Embryonic facial prominence (tissue), 1 donor: Measurements from ENCODE around the gene NFE2L3.
"Not testable (repeated sequence)": the region's sequence is repeated elsewhere in the genome, so short reads cannot be mapped to it uniquely, and the experiment has no call there.

ENCODE experiments used
- DNase-seq: peaks from one replicate; pipeline ENCODE4 v3.0.0-alpha.2; 2016; ENCODE audit errors: extremely low spot score

Gene NFE2L3

GRCh38 chr7:26168458-26169023, 16.5 kb downstream of the NFE2L3 start:
- no peak for DNase-seq

- DNase-seq = no peak
Measured at GRCh38 chr7:26169271-26169670, 17.3 kb downstream of the NFE2L3 start.

- no peak for DNase-seq
Measured at GRCh38 chr7:26170663-26171062, 18.7 kb downstream of the NFE2L3 start.

- no peak for DNase-seq
Measured at GRCh38 chr7:26171601-26172000, 19.6 kb downstream of the NFE2L3 start.

GRCh38 chr7:26172048-26172447, 20.1 kb downstream of the NFE2L3 start:
- no peak for DNase-seq

GRCh38 chr7:26175903-26176302, 23.9 kb downstream of the NFE2L3 start:
- not testable (repeated sequence) for DNase-seq

- not testable (repeated sequence) for DNase-seq
Measured at GRCh38 chr7:26176696-26177095, 24.7 kb downstream of the NFE2L3 start.

GRCh38 chr7:26177269-26177668, 25.3 kb downstream of the NFE2L3 start:
- DNase-seq = not testable (repeated sequence)

- no peak for DNase-seq
Measured at GRCh38 chr7:26178272-26178960, 26.4 kb downstream of the NFE2L3 start.

- no peak for DNase-seq
Measured at GRCh38 chr7:26179422-26179821, 27.4 kb downstream of the NFE2L3 start.

GRCh38 chr7:26179826-26180497, 28.0 kb downstream of the NFE2L3 start:
- DNase-seq = no peak

- no peak for DNase-seq
Measured at GRCh38 chr7:26180792-26181198, 28.8 kb downstream of the NFE2L3 start.

GRCh38 chr7:26181474-26182227, 29.7 kb downstream of the NFE2L3 start:
- DNase-seq = no peak

GRCh38 chr7:26182283-26182682, 30.3 kb downstream of the NFE2L3 start:
- no peak for DNase-seq

GRCh38 chr7:26182706-26183105, 30.7 kb downstream of the NFE2L3 start:
- DNase-seq = no peak

- DNase-seq = no peak
Measured at GRCh38 chr7:26183545-26184280, 31.7 kb downstream of the NFE2L3 start.

- DNase-seq = not testable (repeated sequence)
Measured at GRCh38 chr7:26184281-26185101, 32.5 kb downstream of the NFE2L3 start.

- no peak for DNase-seq
Measured at GRCh38 chr7:26185131-26185843, 33.3 kb downstream of the NFE2L3 start.

GRCh38 chr7:26185844-26186180, 33.8 kb downstream of the NFE2L3 start:
- DNase-seq = no peak
